Osteocyte (in vitro differentiated cells): ENCODE data around the gene ACER3. TPM values are rescaled to one million over a fixed set of nuclear protein-coding genes. Genes with fewer than 3 reads are reported as not detected.
"Not testable (repeated sequence)": the region's sequence is repeated elsewhere in the genome, so short reads cannot be mapped to it uniquely, and the experiment has no call there.

Source experiments
- DNase-seq: peaks from one replicate; pipeline ENCODE4 v3.0.0; 2021; ENCODE audit warnings: mixed read lengths; ENCODE audit not compliant: unreplicated experiment; ENCODE audit errors: extremely low spot score
- H3K27ac Mint-ChIP-seq: one replicate; pipeline ENCODE4 v1.8.0; 2021; ENCODE audit warnings: mild to moderate bottlenecking, mixed read lengths; ENCODE audit not compliant: unreplicated experiment
- H3K27me3 Mint-ChIP-seq: one replicate; pipeline ENCODE4 v1.8.0; 2021; ENCODE audit warnings: mixed read lengths; ENCODE audit not compliant: unreplicated experiment
- H3K36me3 Mint-ChIP-seq: one replicate; pipeline ENCODE4 v1.8.0; 2021; ENCODE audit warnings: mixed read lengths; ENCODE audit not compliant: unreplicated experiment
- H3K4me1 Mint-ChIP-seq: one replicate; pipeline ENCODE4 v1.8.0; 2021; ENCODE audit warnings: mixed read lengths; ENCODE audit not compliant: unreplicated experiment
- H3K4me3 Mint-ChIP-seq: one replicate; pipeline ENCODE4 v1.8.0; 2021; ENCODE audit warnings: mild to moderate bottlenecking, moderate library complexity, mixed read lengths; ENCODE audit not compliant: unreplicated experiment
- H3K9me3 Mint-ChIP-seq: one replicate; pipeline ENCODE4 v1.8.0; 2021; ENCODE audit warnings: mixed read lengths; ENCODE audit not compliant: unreplicated experiment
- total RNA-seq: library from RNA; stranded (reverse); gene quantifications from 2 replicates; pipeline ENCODE4 v1.2.1, GENCODE V29; 2021
- TF ChIP-seq, protein P1 (sequence below): fragments of 200-600 bp; sonication (generic); IDR thresholded peaks from 2 replicates; pipeline ENCODE4 v1.5.0; 2021; ENCODE audit warnings: antibody characterized with exemption, mild to moderate bottlenecking, moderate library complexity

Gene ACER3
- total RNA-seq, 1 donor from 2014 or later, result 17.4 TPM

- H3K4me3 Mint-ChIP-seq, result no peak overlapping the region
- H3K36me3 Mint-ChIP-seq, result peaks cover 17% of the 10 kb centered on the region
- TF ChIP-seq, protein P1, sequence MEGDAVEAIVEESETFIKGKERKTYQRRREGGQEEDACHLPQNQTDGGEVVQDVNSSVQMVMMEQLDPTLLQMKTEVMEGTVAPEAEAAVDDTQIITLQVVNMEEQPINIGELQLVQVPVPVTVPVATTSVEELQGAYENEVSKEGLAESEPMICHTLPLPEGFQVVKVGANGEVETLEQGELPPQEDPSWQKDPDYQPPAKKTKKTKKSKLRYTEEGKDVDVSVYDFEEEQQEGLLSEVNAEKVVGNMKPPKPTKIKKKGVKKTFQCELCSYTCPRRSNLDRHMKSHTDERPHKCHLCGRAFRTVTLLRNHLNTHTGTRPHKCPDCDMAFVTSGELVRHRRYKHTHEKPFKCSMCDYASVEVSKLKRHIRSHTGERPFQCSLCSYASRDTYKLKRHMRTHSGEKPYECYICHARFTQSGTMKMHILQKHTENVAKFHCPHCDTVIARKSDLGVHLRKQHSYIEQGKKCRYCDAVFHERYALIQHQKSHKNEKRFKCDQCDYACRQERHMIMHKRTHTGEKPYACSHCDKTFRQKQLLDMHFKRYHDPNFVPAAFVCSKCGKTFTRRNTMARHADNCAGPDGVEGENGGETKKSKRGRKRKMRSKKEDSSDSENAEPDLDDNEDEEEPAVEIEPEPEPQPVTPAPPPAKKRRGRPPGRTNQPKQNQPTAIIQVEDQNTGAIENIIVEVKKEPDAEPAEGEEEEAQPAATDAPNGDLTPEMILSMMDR, result no peak
- DNase-seq, result no peak
- H3K4me1 Mint-ChIP-seq, result no peaks in the 10 kb centered on the region
- peaks cover 16% of the 10 kb centered on the region for H3K9me3 Mint-ChIP-seq
- H3K27ac Mint-ChIP-seq, result no peak overlapping the region
- H3K27me3 Mint-ChIP-seq, result no peaks in the 10 kb centered on the region
These were observed 143.2 kb downstream of the ACER3 start for GRCh38 chr11:77003963-77004362.

- Mint-ChIP-seq H3K4me3 (no peak overlapping the region), H3K4me1 (no peaks in the 10 kb centered on the region), H3K36me3 (peaks cover 10% of the 10 kb centered on the region), H3K9me3 (peaks cover 5% of the 10 kb centered on the region), H3K27me3 (no peaks in the 10 kb centered on the region), H3K27ac (no peak overlapping the region)
- no peak for DNase-seq
- TF ChIP-seq, protein P1, result no peak
These were observed 148.9 kb downstream of the ACER3 start for GRCh38 chr11:77009533-77010160.

- Mint-ChIP-seq H3K27ac (no peak overlapping the region), H3K9me3 (no peaks in the 10 kb centered on the region), H3K4me1 (peaks cover 8% of the 10 kb centered on the region), H3K36me3 (peaks cover 8% of the 10 kb centered on the region), H3K4me3 (no peak overlapping the region), H3K27me3 (no peaks in the 10 kb centered on the region)
- DNase-seq, result no peak
- TF ChIP-seq, protein P1, result no peak
These were observed 154.0 kb downstream of the ACER3 start for GRCh38 chr11:77014669-77015068.

GRCh38 chr11:77018396-77018924 is 157.7 kb downstream of the ACER3 start:
- not testable (repeated sequence) for DNase-seq, H3K27me3 Mint-ChIP-seq, H3K9me3 Mint-ChIP-seq, H3K4me3 Mint-ChIP-seq, H3K27ac Mint-ChIP-seq
- H3K36me3 Mint-ChIP-seq, result peaks cover 11% of the 10 kb centered on the region
- peaks cover 16% of the 10 kb centered on the region for H3K4me1 Mint-ChIP-seq

- TF ChIP-seq, protein P1, result no peak
- H3K36me3 Mint-ChIP-seq, result peaks cover 11% of the 10 kb centered on the region
- peaks cover 16% of the 10 kb centered on the region for H3K4me1 Mint-ChIP-seq
- H3K9me3 Mint-ChIP-seq, result no peaks in the 10 kb centered on the region
- H3K4me3 Mint-ChIP-seq, result no peak overlapping the region
- no peak overlapping the region for H3K27ac Mint-ChIP-seq
- H3K27me3 Mint-ChIP-seq, result no peaks in the 10 kb centered on the region
- no peak for DNase-seq
These were observed 159.4 kb downstream of the ACER3 start for GRCh38 chr11:77019976-77020595.
